ENCODE data around the gene MLLT6. TPM values are rescaled to one million over a fixed set of nuclear protein-coding genes. Genes with fewer than 3 reads are reported as not detected.

MLLT6 gene
- total and polyA plus RNA-seq, 2 of the 13 experiments (the other 11 are each of a cell fraction or from before 2014, with no cell fraction given), result 50.7 to 69.5 TPM

DNA sequence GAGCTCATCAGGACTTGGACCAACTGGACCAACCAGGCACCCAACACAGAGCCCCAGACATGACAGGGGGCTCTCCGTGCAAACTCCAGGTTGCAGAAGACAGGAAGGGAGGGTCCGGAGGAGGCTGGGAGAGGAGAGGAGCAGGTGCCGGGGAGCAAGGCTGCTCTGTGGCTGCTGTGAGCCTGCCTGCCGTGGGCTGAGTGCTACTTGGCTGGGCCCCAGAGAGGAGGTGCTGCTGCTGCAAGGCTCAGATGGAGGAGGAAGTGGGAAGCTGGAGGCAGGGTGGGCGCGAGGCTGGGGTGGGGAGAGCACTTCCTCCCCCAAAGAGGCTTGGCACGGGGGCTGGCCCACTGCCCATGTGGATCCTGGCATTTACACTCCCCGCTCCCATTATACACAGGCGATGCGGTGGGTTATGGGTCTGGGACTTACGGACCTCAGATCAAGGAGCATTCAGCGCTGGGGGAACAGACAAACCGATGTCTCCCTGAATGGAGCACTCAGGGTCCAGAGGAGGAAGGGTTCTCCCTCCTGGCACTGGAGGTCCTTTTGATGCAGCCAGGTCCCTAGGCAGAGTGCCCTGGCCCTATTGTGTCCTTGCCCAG is 46.2 kb upstream of the MLLT6 start (continued):
- TF ChIP-seq ZBTB46 (CRISPR knock-in tag; IDR thresholded peaks at IDR 0.05; ENCODE audit: borderline replicate concordance) (no peak), ZNF780A (CRISPR knock-in tag; IDR thresholded peaks at IDR 0.05) (no peak), ZSCAN31 (CRISPR knock-in tag; IDR thresholded peaks at IDR 0.05; ENCODE audit: low read depth) (peak; percentile 69; the same call in 1 of the 2 replicates), FOXA3 (CRISPR knock-in tag; IDR thresholded peaks at IDR 0.05) (no peak), SMARCE1 (IDR thresholded peaks at IDR 0.05; ENCODE audit: borderline replicate concordance) (no peak), HIVEP1 (CRISPR knock-in tag; IDR thresholded peaks at IDR 0.05) (peak; percentile 51; the same call in 1 of the 2 replicates), AGO1 (IDR thresholded peaks at IDR 0.05; ENCODE audit: low read depth, low read length, poor library complexity, severe bottlenecking) (peak; percentile 33), ERF (CRISPR knock-in tag; IDR thresholded peaks at IDR 0.05) (0 out of 2 replicates have a peak, but pooled peaks have one; percentile 5), PCBP2 (optimal IDR thresholded peaks at IDR 0.05; ENCODE audit: low read depth, low read length, poor library complexity, severe bottlenecking) (no peak), SYNCRIP (IDR thresholded peaks at IDR 0.05; ENCODE audit: insufficient read depth, low read depth, low read length) (no peak), HNRNPLL (IDR thresholded peaks at IDR 0.05; ENCODE audit: low read depth, low read length, poor library complexity, severe bottlenecking) (peak; percentile 35), DMAP1 (CRISPR knock-in tag; IDR thresholded peaks at IDR 0.05) (0 out of 2 replicates have a peak, but pooled peaks have one; percentile 13), SNAI1 (CRISPR knock-in tag; IDR thresholded peaks at IDR 0.05; ENCODE audit: borderline replicate concordance) (no peak), LCORL (IDR thresholded peaks at IDR 0.05) (no peak), LCORL (CRISPR knock-in tag; IDR thresholded peaks at IDR 0.05) (0 out of 2 replicates have a peak, but pooled peaks have one; percentile 32), ZNF800 (CRISPR knock-in tag; IDR thresholded peaks at IDR 0.05) (no peak), ZBTB20 (CRISPR knock-in tag; IDR thresholded peaks at IDR 0.05; ENCODE audit: borderline replicate concordance, low read depth) (no peak), CHD2 (IDR thresholded peaks at IDR 0.05; ENCODE audit: low read depth, low read length) (no peak), MIER3 (CRISPR knock-in tag; IDR thresholded peaks at IDR 0.05; ENCODE audit: borderline replicate concordance) (no peak)
- TF ChIP-seq, protein P1, sequence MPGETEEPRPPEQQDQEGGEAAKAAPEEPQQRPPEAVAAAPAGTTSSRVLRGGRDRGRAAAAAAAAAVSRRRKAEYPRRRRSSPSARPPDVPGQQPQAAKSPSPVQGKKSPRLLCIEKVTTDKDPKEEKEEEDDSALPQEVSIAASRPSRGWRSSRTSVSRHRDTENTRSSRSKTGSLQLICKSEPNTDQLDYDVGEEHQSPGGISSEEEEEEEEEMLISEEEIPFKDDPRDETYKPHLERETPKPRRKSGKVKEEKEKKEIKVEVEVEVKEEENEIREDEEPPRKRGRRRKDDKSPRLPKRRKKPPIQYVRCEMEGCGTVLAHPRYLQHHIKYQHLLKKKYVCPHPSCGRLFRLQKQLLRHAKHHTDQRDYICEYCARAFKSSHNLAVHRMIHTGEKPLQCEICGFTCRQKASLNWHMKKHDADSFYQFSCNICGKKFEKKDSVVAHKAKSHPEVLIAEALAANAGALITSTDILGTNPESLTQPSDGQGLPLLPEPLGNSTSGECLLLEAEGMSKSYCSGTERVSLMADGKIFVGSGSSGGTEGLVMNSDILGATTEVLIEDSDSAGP (CRISPR knock-in tag; IDR thresholded peaks at IDR 0.05; ENCODE audit: borderline replicate concordance), result no peak
- TF ChIP-seq, protein P2, sequence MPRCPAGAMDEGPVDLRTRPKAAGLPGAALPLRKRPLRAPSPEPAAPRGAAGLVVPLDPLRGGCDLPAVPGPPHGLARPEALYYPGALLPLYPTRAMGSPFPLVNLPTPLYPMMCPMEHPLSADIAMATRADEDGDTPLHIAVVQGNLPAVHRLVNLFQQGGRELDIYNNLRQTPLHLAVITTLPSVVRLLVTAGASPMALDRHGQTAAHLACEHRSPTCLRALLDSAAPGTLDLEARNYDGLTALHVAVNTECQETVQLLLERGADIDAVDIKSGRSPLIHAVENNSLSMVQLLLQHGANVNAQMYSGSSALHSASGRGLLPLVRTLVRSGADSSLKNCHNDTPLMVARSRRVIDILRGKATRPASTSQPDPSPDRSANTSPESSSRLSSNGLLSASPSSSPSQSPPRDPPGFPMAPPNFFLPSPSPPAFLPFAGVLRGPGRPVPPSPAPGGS (CRISPR knock-in tag; IDR thresholded peaks at IDR 0.05), result 0 out of 2 replicates have a peak, but pooled peaks have one; percentile 46
- TF ChIP-seq, protein P3, sequence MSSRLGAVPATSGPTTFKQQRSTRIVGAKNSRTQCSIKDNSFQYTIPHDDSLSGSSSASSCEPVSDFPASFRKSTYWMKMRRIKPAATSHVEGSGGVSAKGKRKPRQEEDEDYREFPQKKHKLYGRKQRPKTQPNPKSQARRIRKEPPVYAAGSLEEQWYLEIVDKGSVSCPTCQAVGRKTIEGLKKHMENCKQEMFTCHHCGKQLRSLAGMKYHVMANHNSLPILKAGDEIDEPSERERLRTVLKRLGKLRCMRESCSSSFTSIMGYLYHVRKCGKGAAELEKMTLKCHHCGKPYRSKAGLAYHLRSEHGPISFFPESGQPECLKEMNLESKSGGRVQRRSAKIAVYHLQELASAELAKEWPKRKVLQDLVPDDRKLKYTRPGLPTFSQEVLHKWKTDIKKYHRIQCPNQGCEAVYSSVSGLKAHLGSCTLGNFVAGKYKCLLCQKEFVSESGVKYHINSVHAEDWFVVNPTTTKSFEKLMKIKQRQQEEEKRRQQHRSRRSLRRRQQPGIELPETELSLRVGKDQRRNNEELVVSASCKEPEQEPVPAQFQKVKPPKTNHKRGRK (CRISPR knock-in tag; IDR thresholded peaks at IDR 0.05), result no peak

All from HepG2 (cell line).